HepG2 (cell line): Measurements from ENCODE around the gene BLVRA.

Experiments used
- CTCF ChIP-seq: sonication (generic); formaldehyde crosslinking; IDR thresholded peaks from 2 replicates; pipeline ENCODE4 v1.5.0; 2020; ENCODE audit warnings: mild to moderate bottlenecking, missing genetic modification reagents, moderate library complexity
- JUNB ChIP-seq: sonication (generic); formaldehyde crosslinking; IDR thresholded peaks from 2 replicates; pipeline ENCODE4 v1.8.0; 2022; ENCODE audit warnings: missing genetic modification reagents, mild to moderate bottlenecking, borderline replicate concordance
- MTF2 ChIP-seq: sonication (generic); formaldehyde crosslinking; IDR thresholded peaks from 2 replicates; pipeline ENCODE4 v1.5.0; 2020; ENCODE audit warnings: missing genetic modification reagents, borderline replicate concordance

DNA sequence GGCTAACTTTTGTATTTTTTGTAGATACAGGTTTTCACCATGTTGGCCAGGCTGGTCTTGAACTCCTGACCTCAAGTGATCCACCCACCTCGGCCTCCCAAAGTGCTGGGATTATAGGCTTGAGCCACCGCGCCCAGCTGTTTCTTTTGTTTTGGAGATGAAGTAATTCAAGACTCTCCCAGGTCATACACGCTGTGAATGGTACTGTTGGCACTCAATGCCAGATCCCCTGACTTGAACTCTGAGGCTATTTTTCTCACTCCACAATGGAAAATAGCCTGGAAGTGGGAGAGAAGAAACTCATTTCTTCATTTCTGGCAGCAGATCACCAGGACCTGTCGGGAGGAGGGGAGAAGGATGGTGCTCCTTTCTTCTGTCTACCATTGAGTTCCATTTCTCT lies 32.4 kb downstream of the BLVRA start:
- no peak for TF ChIP-seq MTF2 (CRISPR knock-in tag)
- no peak for TF ChIP-seq CTCF (CRISPR knock-in tag)
- no peak for TF ChIP-seq JUNB
